Stimulated activated CD8-positive, alpha-beta memory T cell treated with anti-CD3 and anti-CD28 coated beads, Interleukin-12 subunit alpha, Interleukin-12 subunit beta, amount 100 ng/mL, for 1 hour (primary cell): ENCODE results near the gene SCAF4.
A peak's percentile ranks its signal among the peaks of the same experiment; 100 is the strongest.
"Not testable (repeated sequence)": the region's sequence is repeated elsewhere in the genome, so short reads cannot be mapped to it uniquely, and the experiment has no call there.

ENCODE experiments used
- DNase-seq: peaks from one replicate; pipeline ENCODE4 v3.0.0-alpha.2; 2020; ENCODE audit warnings: low read depth

The SCAF4 gene

GRCh38 chr21:31731857-31732596 lies at the start of gene SCAF4:
SCAF4 (minus strand) TSS chr21:31732118; CDS start chr21:31731692, 426 bp downstream.
- peak; percentile 63 for DNase-seq

- no peak for DNase-seq
Observed at GRCh38 chr21:31780944-31781343, 49.0 kb upstream of the SCAF4 start.

GRCh38 chr21:31778546-31778945 lies 46.6 kb upstream of the SCAF4 start:
- DNase-seq: no peak

- no peak for DNase-seq
Observed at GRCh38 chr21:31777857-31778256, 45.9 kb upstream of the SCAF4 start.

GRCh38 chr21:31774031-31774430 lies 42.1 kb upstream of the SCAF4 start:
- DNase-seq: no peak

- no peak for DNase-seq
Observed at GRCh38 chr21:31772674-31773555, 41.0 kb upstream of the SCAF4 start.

- DNase-seq: no peak
Observed at GRCh38 chr21:31771685-31772084, 39.8 kb upstream of the SCAF4 start.

GRCh38 chr21:31768710-31769109 lies 36.8 kb upstream of the SCAF4 start:
- no peak for DNase-seq

- no peak for DNase-seq
Observed at GRCh38 chr21:31766899-31767298, 35.0 kb upstream of the SCAF4 start.

GRCh38 chr21:31765850-31766249 lies 33.9 kb upstream of the SCAF4 start:
- not testable (repeated sequence) for DNase-seq

GRCh38 chr21:31760931-31761330 lies 29.0 kb upstream of the SCAF4 start:
- DNase-seq: no peak

- no peak for DNase-seq
Observed at GRCh38 chr21:31756787-31757186, 24.9 kb upstream of the SCAF4 start.

- no peak for DNase-seq
Observed at GRCh38 chr21:31755027-31755426, 23.1 kb upstream of the SCAF4 start.

GRCh38 chr21:31754708-31754960 lies 22.7 kb upstream of the SCAF4 start:
- DNase-seq: no peak

GRCh38 chr21:31753949-31754707 lies 22.2 kb upstream of the SCAF4 start:
- no peak for DNase-seq

GRCh38 chr21:31752967-31753366 lies 21.0 kb upstream of the SCAF4 start:
- DNase-seq: no peak

- DNase-seq: no peak
Observed at GRCh38 chr21:31752352-31752751, 20.4 kb upstream of the SCAF4 start.

GRCh38 chr21:31750843-31751242 lies 18.9 kb upstream of the SCAF4 start:
- no peak for DNase-seq

GRCh38 chr21:31744182-31744800 lies 12.4 kb upstream of the SCAF4 start:
- no peak for DNase-seq

- DNase-seq: no peak
Observed at GRCh38 chr21:31743712-31744111, 11.8 kb upstream of the SCAF4 start.

GRCh38 chr21:31741116-31741515 lies 9.2 kb upstream of the SCAF4 start:
- DNase-seq: no peak
